NCI-H2029 treated with DMSO at 0.1 percent for 48 hours (cell line): ENCODE measurements around the gene TLE4.
"Not testable (repeated sequence)": the region's sequence is repeated elsewhere in the genome, so short reads cannot be mapped to it uniquely, and the experiment has no call there.

ENCODE experiments used
- DNase-seq: peaks from one replicate; lab custom pipeline; 2025; lab: John Stamatoyannopoulos, UW

Gene TLE4

DNA sequence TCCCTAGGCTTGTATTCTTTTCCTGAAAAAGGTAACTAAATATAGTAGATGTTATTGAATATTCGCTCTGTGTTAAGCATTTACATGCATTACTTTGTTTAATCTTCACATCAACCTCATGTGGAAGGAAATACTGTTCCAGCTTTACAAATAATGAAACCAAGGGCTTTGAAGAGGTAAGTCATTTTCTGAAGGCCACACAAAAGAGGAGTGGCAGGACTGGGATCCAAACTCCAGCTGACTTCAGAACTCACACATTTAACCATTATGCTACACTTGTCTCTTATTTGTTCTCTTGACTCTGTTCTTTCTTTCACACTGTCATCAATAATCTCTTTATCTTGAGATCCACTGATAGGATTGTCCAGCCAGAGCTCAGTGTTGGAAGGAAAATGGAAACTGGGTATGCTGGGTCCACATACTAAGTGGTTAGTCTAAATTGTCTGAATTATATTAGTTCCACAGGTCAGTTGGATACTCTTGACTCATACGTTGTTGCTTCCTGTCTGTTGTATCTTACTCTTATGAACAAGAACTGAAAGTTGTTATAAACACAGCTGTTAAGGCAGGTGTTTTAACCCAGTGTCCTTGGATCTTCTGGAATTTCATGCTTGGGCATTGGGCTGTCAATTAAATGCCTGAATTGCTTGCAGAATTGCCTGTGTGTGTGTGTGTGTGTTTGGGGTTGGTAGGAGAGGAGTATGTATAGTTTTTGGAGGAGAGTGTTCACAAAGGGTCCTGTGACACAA is 65.6 kb downstream of the TLE4 start:
- no peak for DNase-seq

DNA sequence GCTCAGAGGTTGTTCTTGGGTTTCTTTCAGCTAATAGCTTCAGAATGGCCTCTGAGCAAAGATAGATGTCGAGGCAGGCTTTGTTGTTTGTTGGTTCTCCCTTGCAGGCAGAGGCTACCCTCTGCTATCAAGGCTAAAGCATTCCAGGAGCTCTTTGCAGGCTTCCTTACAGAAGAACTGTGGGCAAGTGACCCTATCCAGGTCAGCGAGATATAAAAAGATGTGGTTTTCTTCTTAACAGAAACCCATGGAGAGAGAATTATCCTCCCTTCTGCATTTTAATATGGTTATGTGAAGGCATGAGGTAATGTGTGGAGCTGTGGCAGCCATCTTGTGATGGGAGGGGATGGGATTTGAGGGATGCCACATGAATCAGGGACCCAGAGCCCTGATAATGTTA is 67.0 kb downstream of the TLE4 start:
- no peak for DNase-seq

DNA sequence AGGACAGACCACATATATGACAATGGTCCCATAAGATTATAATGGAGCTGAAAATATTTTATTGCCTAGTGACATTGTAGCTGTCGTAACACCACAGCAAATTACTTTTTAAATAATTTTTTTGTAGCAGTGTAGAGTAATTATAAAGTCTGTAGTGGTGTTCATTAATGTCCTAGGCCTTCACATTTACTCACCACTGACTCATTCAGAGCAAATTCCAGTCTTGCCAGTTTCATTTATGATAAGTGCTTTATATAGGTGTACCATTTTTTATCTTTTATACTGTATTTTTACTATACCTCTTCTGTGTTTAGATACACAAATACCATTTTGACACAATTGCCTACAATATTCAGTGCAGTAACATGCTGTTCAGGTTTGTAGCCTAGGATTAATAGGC is 67.6 kb downstream of the TLE4 start:
- DNase-seq, result no peak

DNA sequence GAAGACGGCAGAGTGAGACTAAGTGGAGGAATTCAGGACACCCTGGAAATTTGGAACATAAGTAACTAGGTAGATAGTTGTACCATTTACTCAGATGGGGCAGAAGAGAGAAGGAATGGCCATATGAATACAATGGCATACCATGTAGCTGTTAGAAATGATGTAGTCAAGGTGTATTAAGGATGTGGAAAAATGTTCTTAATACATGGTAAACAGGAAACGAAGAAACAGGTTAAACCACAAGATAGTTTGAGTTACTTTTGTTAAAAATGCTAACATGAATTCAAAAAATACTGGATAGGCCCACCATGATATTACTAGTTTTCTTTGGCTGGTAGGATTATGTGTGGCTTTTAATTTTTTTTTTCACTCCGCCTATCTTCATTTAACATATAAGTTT is 68.3 kb downstream of the TLE4 start:
- not testable (repeated sequence) for DNase-seq

DNA sequence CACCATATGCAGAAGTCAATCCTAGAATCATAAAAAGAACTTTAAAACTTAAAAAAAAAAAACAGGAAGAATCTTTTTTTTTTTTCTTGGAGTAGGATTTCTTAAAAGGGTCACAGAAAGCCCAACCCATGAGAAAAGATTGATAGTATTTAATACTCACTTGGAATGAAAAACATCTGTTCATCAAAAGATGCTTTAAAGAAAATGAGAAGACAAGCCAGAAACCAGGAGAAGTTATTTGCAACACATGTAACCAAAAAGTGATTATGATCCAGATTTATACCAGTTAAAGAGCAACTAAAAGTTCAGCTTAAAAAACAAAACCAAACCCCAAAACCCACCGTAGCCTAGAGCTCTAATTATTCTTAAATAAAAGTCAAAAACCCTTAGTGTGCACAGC is 69.3 kb downstream of the TLE4 start:
- DNase-seq, result no peak

DNA sequence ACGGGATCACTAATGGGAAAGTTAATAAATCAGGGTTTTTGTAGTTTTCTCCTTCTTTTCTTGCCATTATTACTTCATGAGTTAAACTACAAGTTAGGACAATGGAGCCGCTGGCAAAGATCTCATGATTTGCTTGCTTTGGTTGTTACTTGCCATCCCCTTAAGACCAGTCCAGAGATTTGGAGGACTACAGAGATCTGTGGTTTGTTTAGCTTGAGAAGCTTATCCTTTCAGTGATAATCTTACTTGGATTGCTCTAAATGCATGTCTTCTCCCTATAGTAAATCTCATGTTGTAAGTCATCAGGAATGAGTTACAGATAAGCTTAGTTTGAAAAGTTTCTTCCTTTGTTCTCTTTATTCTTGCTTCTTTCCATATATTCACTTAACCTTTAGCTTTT is 70.9 kb downstream of the TLE4 start:
- DNase-seq, result no peak

DNA sequence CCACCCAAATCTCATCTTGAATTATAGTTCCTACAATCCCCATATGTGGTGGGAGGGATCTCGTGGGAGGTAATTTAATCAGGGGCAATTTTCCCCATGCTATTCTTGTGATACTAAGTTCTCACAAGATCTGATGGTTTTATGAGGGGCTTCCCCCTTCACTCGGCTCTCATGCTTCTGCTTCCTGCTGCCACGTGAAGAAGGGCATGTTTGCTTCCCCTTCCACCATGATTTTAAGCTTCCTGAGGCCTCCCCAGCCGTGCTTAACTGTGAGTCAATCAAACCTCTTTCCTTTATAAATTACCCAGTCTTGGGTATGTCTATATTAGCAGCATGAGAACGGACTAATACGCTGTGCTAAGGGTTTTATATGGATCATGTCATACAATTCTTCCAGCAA is 72.3 kb downstream of the TLE4 start:
- no peak for DNase-seq

DNA sequence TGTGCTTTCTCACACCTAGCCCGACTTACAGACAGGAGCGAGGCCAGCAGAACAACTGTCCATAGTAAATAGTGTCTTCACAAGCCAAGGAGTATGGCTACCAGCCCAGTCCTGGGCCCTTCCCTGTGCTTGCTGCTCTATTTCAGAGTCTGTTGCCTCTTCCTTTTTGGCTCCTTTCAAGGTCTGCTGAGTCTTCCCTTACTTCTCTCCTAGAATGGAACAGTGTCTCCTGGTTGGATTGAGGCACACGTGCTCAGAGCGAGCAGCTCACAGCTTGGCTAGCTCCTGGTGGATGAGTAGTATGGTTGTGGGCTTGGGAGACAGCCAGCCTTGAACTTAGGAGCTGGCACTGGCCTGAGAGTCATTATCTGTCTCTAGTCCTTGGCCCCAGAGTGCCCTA is 72.8 kb downstream of the TLE4 start:
- DNase-seq, result no peak

DNA sequence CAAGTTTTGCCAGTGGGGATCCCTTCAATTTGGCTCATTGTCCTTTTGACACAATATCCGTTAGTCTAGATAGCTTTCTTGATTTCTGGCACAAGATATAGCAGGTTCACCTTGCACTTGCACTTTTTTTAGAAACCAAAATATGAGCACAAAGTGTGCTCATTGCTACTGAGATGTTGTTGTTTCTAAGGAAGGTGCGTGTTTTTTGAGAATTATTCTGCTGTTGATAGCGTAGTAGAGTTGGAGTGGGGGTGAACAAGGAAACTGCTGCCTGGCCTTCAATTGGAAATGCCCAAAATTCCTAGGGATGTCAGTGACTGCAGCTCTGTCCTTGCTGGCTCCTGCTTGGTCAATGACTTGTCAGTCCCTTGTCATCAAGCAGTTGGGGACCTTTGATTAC is 73.3 kb downstream of the TLE4 start:
- DNase-seq, result no peak

DNA sequence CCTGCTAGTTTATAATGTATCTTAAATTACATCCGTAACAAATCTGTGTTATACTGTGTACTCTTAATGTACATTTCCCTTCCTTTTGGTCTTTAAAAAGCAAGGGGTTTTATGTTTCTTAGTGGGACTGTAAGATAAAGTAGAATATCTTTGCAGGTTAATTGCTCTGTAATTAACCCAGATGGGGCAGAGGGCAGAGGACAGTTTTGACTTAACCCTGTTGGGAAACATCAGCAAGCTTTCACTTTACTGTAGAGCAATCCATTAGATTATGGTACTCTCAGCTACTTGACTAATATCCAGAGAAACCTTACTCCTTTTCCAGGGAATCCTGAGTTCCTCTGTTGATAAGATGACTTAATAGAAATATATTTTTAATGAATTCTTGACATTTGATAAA is 74.3 kb downstream of the TLE4 start:
- DNase-seq, result no peak

DNA sequence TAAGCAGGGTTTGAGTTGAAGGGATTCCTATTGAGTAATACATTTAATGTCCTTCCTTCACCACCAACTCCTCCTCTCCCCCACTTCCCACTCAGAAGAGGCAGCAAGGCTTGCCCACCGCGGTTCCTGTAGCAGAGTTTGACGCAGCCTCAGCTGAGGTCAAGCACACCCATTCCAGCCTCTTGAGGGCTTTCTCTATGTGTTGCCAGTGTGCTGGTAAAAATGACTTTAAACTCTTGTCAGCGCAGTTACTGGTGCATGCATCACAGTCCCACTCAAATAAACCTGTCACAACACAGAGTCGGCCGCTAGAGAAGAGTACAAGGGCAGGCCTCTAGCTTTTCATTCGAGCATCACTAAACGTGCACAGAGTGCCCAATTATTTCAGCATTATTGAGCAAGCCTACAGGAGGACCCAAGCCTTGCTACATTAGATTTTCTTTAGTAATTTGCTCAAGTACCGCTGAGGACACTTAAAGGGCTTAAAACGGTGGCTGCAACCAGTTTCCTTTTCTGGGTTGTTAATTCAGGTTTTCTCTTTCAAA is 79.6 kb downstream of the TLE4 start:
- no peak for DNase-seq

DNA sequence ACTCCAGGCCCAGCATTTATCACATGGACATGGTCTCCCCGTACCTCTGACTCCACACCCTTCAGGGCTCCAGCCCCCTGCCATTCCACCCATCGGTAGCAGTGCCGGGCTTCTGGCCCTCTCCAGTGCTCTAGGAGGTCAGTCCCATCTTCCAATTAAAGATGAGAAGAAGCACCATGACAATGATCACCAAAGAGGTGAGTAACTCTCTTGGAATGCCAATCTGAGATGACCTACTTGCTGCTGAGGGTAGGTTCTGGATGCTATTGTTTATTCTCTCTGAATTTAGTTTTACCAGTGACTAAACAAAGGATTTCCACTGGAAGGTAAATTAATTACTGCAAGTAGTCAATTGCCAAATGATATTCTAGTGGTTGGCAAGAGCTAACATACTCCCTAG is 80.8 kb downstream of the TLE4 start:
- DNase-seq, result no peak

DNA sequence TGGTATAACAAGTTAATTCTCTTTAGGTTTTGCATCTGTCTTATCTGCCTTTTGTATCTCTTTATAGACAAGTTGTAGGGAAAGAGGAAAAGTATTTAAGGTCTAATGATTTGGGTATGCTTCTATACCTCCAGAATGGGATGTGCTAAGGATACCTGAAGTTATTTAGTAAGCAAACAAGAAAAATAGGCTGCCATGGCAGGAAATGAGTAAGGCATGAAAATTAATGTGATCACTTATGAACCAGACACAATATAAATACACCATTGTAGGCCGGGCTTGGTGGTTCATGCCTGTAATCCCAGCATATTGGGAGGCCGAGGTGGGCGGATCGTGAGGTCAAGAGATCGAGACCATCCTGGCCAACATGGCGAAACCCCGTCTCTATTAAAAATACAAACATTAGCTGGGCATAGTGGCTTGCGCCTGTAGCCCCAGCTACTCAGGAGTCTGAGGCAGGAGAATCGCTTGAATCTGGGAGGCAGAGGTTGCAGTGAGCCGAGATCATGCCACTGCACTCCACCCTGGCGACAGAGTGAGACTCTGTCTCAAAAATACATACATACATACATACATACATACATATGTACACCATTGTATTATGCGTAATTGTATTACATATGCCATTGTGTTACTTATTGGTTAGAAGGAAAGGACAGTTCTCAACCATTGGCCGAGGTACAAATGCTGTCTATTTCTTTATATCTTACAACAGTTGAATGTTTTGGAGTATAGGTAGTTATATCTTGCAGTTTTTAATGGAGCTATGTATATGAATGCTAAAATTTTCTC is 83.0 kb downstream of the TLE4 start:
- DNase-seq, result not testable (repeated sequence)

DNA sequence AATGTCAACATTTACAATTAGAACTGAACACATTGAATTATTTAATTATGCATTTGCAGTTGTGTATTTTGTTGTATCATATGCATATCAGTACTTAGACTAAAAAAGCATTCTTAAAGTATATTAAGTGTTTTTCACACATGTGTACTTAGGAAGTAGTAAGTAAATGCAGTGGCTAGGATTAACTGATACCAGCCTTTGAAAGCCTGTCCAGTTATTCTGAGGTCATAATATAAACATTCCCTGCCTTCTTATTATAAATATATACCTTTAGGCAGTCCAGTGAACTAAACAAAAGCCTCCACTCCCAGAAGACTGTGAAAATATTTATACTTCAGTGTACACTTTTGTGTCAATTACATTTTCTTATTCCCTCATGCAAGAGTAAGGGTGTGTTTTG is 83.8 kb downstream of the TLE4 start:
- no peak for DNase-seq

DNA sequence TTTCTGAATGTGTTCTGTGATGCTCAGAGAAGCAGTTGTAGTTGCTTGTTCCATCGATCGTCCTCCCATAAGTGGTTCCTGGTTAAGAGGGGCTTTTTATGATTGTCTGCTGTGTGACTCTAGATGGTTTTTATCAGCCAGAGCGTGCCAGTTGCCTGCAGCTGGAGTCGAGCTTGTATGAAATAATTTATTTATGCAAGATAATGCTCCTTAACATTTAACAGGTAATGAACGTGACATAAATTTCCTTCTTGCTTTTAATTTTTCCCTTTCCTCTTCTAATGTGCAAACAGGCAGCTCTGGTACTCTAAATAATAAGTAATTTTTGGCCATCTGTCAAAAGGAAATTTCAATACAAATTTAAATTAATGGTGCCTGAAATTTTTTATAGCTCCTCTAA is 84.4 kb downstream of the TLE4 start:
- no peak for DNase-seq

DNA sequence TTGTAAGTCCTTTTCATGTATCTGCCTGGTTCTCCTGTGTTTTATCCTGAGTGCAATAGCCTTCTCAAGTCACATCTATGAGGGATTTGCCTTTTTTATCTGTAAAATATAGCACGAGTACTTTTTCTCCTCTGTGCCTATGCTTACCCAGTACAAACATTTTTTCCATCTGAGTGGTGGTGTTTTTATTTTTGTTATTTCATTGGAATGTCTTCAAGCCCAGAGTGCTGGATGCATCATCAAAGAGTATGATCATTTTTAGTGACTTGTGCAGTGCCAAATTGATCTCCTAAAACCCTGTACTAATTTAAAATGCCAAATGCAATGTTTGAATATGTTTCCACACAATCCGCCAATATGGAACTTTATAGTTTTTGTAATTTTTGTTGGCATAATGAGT is 86.1 kb downstream of the TLE4 start:
- no peak for DNase-seq

DNA sequence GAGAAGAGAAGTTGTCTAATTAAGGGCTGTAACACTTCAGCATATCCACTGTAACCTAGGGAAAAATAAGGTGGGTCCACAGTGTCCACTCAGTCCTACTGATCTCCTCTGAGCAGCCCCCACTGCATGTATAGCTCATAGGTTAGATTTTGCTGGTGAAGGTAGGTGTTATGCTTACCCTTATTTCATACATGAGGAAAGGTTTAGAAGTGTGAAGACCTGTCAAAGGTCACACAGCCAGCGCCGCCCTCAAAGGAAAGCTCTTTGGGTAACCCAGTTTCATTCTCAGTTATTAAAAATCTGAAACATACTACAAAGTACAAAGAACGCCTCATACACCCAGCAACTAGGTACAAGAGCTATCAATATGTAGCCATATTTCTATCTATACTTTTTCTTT is 87.2 kb downstream of the TLE4 start:
- no peak for DNase-seq

DNA sequence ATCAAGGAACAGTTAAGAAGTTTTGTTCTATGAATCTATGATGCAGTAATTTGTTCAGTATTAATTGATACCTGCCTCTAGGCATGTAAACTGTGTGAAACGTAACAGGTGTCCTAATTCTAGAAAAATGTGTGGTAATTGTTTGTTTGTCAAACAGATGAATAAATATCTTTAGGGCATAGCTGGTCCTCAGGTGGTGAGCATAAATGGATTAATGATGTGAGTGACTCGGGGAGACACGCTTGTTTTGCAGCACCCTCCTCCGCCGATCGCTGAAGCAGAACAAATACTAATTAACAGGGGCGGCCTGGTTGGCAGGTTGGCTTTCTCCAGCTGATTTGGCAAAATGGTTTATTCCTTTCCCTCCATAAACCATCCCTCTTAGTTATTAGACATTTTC is 88.8 kb downstream of the TLE4 start:
- DNase-seq, result no peak

DNA sequence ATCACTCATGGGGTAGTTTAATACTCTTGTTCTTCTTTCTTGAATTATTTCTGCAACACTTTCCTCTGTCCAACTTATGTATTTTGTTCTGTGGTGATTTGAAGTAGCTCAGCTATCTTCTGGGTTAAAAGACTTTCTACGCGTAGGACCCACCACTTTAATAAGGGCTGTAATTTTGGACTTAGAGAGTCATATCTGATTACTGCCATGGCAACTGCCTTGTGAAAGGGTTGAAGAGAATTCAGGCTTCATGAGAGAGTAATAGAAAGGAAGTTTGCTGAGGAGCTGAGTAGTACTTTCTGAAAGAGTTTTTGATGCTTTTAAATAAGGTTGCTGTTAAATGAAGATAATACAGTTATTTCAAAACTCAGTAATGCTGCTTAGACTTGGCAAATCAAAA is 89.5 kb downstream of the TLE4 start:
- DNase-seq, result no peak

DNA sequence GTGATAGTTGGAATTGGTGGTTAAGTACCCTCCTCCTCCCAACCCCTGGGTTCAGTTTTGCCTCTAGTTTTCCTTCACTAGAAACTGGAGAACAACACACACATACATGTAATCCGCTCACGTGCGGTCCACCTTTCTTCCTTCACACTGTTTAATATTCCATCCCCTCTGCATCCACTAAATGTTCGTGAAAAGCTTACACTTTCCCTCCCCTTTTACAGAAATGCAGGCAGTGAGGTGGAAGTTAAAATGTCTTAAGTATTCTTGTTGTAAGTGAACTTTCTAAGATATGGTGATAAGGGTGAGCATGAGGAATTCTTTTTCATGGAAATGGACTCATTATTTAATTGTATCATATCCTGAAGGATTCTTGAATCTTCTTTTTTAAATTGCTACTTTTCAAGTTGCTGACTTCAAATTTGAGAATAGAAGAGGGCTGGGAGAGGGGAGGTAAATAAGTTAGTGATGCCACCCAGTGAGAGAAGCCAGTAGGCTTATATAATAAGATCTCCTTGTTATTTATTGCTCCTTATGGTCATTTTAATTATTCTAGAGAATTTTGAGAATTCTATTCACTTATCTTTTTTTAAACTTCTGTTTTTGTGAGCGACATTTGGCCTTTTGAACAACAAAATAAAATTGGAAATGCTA is 90.2 kb downstream of the TLE4 start:
- no peak for DNase-seq

DNA sequence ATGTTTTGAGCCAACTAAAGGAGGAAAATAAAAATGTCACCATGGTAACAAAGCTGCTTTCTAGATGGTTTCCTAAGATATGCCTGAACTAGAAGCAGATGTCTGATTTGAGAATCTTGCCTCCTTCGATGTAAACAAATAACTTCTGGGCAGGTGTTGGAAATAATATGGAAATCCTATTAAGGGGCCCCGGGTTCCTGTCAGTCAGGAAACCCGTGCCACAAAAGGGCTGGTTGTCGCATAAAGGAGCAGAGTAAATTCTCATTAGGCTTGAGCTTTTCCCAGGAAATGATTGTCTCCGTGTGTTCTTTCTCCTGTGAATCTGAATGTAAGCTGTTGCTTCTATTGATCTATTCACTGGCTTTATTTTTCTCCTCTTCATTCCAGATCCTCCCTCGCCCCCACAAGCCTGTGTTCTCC is 90.8 kb downstream of the TLE4 start:
- DNase-seq, result no peak

DNA sequence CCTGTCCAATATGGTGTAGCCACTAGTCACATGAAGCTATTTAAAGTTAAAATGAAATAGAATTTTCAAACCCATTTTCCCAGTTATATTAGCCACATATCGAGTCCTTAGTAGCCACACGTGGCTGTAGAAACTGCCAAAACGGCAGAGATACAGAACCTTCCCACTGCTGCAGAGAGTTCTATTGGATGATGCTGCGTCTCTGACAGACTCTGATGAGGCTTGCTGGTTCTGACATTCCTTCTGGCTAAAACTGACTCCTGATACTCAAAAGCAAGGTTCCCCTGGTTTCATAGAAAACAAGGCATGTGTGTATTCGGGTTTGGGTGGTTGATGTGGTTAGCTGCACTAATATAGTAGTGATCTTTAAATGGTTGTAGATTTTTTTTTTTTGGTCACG is 91.5 kb downstream of the TLE4 start:
- no peak for DNase-seq

DNA sequence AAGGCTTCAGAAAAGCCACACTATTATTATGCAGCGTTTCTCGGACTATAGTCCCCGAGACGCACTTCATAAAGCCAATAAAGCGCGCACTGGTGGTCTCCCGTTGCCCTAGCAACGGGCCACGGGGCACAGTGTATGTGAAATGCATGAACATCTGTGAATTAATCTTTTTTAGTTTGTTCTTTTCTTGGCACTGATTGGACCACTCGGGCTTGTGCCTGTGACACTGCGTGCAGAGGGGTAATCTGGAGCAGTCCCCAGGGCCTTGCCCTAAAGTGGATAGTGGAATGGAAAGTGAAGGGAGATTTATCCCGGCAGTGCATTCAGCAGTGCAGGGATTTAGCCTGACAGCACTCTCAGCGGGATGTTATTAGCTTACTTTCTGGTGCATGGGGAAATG is 92.1 kb downstream of the TLE4 start:
- DNase-seq, result no peak
